HFFc6 (cell line): ENCODE results near the gene SBF2. TPM values are rescaled to one million over a fixed set of nuclear protein-coding genes. Genes with fewer than 3 reads are reported as not detected.

Experiments
- DNase-seq: peaks from one replicate; pipeline ENCODE4 v3.0.0-alpha.2; 2018
- H3K27ac Mint-ChIP-seq: 2 replicates; pipeline ENCODE4 v1.8.0; 2020; ENCODE audit warnings: mild to moderate bottlenecking, mixed read lengths
- H3K27me3 Mint-ChIP-seq: 2 replicates; pipeline ENCODE4 v1.8.0; 2021; ENCODE audit warnings: mild to moderate bottlenecking, moderate library complexity, mixed read lengths; ENCODE audit not compliant: insufficient read depth
- H3K36me3 Mint-ChIP-seq: 2 replicates; pipeline ENCODE4 v1.8.0; 2021; ENCODE audit warnings: low read depth, mixed read lengths
- H3K4me1 Mint-ChIP-seq: 2 replicates; pipeline ENCODE4 v1.8.0; 2020; ENCODE audit warnings: low read depth, mixed read lengths
- H3K4me3 Mint-ChIP-seq: 2 replicates; pipeline ENCODE4 v1.8.0; 2020; ENCODE audit warnings: mild to moderate bottlenecking, moderate library complexity, mixed read lengths
- H3K9me3 Mint-ChIP-seq: 2 replicates; pipeline ENCODE4 v1.8.0; 2020; ENCODE audit warnings: mild to moderate bottlenecking, mixed read lengths
- total RNA-seq, 6 experiments: library from RNA; stranded (reverse); fragmentation: NEBNext Ultra II Directional; extraction: Animal tissue kit (Norgen Biotek cat#: 25700); gene quantifications; 2 replicates in 1 of 6; 3 replicates in 5 of 6; pipeline ENCODE4 v1.2.3, GENCODE V29; 2021
- TF ChIP-seq, protein P1 (sequence below): fragments of 200-600 bp; sonication (generic); IDR thresholded peaks from 2 replicates; pipeline ENCODE4 v1.5.0; 2021; ENCODE audit warnings: antibody characterized with exemption, mild to moderate bottlenecking

Gene SBF2
- total RNA-seq, 6 experiments from 2014 or later: 25.2 to 36.0 (median 30.7) TPM

DNA sequence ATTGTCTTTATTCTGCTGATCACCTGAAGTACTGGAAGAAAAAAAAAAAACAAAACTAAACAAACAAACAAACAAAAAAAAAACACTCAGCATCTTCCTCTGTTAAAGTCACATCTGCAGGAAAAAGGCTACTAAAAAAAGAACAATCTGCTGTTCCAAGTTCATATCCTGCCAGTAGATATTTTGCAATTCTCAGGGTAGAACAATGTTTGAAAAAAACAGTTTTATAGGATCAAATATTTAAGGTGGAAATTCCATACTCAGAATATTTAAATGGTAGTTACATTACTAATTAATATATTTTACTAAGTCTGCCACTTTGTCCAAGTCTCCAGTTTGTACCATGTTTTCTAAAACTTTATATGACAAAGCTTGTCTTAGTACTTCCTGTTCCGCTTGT, 175.2 kb downstream of the SBF2 start:
- DNase-seq: no peak
- H3K27ac Mint-ChIP-seq: peak overlapping the region; percentile 34
- peaks cover 1% of the 10 kb centered on the region; the same call in 1 of the 2 replicates for H3K27me3 Mint-ChIP-seq
- peaks cover 7% of the 10 kb centered on the region; the same call in 1 of the 2 replicates for H3K36me3 Mint-ChIP-seq
- no peaks in the 10 kb centered on the region for H3K9me3 Mint-ChIP-seq
- no peak overlapping the region for H3K4me3 Mint-ChIP-seq
- TF ChIP-seq, protein P1, sequence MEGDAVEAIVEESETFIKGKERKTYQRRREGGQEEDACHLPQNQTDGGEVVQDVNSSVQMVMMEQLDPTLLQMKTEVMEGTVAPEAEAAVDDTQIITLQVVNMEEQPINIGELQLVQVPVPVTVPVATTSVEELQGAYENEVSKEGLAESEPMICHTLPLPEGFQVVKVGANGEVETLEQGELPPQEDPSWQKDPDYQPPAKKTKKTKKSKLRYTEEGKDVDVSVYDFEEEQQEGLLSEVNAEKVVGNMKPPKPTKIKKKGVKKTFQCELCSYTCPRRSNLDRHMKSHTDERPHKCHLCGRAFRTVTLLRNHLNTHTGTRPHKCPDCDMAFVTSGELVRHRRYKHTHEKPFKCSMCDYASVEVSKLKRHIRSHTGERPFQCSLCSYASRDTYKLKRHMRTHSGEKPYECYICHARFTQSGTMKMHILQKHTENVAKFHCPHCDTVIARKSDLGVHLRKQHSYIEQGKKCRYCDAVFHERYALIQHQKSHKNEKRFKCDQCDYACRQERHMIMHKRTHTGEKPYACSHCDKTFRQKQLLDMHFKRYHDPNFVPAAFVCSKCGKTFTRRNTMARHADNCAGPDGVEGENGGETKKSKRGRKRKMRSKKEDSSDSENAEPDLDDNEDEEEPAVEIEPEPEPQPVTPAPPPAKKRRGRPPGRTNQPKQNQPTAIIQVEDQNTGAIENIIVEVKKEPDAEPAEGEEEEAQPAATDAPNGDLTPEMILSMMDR: no peak
- H3K4me1 Mint-ChIP-seq: peaks cover 85% of the 10 kb centered on the region

DNA sequence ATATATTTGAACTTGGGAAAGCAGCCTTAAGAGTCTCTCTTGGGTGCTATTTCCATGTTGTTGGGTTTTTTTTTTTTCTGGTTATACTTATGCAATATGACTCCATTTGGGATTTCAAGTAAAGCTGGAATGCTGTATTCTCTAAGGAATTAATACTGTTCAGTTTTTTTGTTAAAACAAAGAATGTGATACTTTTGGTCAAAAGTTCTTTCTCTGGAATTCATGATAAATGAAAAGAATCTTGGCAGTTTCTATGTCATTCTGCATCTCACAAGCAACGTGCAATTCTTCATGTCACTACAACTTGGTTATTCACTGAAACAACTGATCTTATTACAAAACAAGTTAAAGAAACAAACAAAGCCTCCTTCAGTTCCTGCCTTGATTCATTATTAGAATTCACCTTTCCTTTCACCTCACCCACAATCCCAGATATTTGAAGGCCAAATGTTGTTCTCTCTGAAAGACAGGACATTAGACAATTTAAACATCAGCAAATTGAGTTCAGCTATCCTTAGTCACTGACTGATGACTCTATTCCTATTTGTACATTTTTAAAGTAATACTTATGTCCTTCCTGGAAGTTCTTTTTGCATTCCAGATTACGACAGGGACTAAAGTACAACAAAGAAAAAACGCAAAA, 176.2 kb downstream of the SBF2 start:
- peaks cover 7% of the 10 kb centered on the region; the same call in 1 of the 2 replicates for H3K36me3 Mint-ChIP-seq
- H3K4me3 Mint-ChIP-seq: peak overlapping the region; percentile 38
- H3K27ac Mint-ChIP-seq: peak overlapping the region; percentile 72
- TF ChIP-seq, protein P1: no peak
- peak; percentile 44 for DNase-seq
- H3K27me3 Mint-ChIP-seq: peaks cover 1% of the 10 kb centered on the region; the same call in 1 of the 2 replicates
- H3K4me1 Mint-ChIP-seq: peaks cover 77% of the 10 kb centered on the region
- no peaks in the 10 kb centered on the region for H3K9me3 Mint-ChIP-seq

- Mint-ChIP-seq H3K27me3 (peaks cover 3% of the 10 kb centered on the region), H3K27ac (peak overlapping the region; percentile 26), H3K9me3 (no peaks in the 10 kb centered on the region), H3K36me3 (peaks cover 11% of the 10 kb centered on the region), H3K4me3 (no peak overlapping the region; the same call in 1 of the 2 replicates), H3K4me1 (peaks cover 64% of the 10 kb centered on the region)
- TF ChIP-seq, protein P1: no peak
- DNase-seq: no peak
These were observed 177.4 kb downstream of the SBF2 start for GRCh38 chr11:10116588-10116987.

DNA sequence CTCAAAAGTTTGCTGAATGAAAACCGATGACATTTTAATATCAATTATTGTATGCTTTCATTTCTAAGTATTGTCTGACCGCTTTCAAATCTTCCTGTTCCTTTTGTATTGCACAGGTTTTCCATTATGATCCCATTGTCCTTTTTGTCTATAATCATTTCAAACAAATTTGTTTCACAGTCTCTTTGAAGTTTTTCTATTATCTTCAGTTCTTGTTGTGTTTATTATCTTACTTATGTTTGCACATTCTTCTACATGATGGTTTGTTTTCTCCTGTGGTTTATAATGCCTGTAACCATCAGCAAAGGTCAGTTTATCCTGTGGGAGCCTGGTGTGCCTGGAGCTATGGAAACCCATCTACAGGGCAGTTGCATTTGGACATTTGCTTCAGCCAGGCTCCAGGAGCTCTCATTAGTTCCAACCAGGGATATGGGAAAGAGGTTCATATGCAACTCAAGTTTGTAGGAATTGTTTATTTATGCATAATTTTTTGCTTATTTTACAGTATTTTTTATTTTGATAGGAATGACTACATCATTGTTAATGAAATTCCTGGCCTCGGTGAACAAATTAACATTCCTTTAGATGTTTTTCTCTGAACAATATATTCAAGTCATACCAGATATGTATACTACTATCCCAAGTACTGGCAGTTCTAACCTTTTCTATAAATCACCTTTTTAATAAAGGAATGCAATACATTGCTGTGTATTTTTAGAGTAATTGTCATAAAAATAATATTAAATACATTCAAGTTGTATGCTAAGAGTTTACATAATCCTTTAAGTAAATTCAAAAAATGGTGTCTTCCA, 179.2 kb downstream of the SBF2 start:
- peak; percentile 29 for DNase-seq
- no peaks in the 10 kb centered on the region for H3K9me3 Mint-ChIP-seq
- peaks cover 11% of the 10 kb centered on the region for H3K36me3 Mint-ChIP-seq
- peak overlapping the region; percentile 7; the same call in 1 of the 2 replicates for H3K4me3 Mint-ChIP-seq
- H3K4me1 Mint-ChIP-seq: peaks cover 68% of the 10 kb centered on the region
- TF ChIP-seq, protein P1: no peak
- peaks cover 3% of the 10 kb centered on the region for H3K27me3 Mint-ChIP-seq
- peak overlapping the region; percentile 56 for H3K27ac Mint-ChIP-seq

DNA sequence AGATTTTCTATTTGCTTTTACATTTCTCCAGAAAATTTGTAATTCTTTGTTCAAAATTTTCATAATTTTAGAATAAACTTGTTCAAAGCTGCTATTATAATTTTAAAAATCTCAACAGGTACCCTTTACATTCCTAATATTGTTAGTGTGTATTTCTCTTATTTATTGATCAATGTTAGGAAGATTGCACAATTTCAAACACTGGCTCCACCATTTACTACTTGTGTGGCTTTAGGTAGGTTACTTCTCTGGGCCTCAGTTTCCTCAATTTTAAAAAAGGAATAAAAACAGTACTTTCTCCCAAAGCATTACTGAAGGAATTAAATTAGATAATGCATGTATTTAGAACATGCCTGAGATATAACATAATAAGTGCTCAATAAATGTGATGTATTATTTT, 180.2 kb downstream of the SBF2 start:
- TF ChIP-seq, protein P1: no peak
- peaks cover 69% of the 10 kb centered on the region for H3K4me1 Mint-ChIP-seq
- DNase-seq: no peak
- H3K4me3 Mint-ChIP-seq: no peak overlapping the region
- peaks cover 11% of the 10 kb centered on the region for H3K36me3 Mint-ChIP-seq
- H3K27ac Mint-ChIP-seq: no peak overlapping the region
- H3K9me3 Mint-ChIP-seq: no peaks in the 10 kb centered on the region
- H3K27me3 Mint-ChIP-seq: peaks cover 3% of the 10 kb centered on the region
